ENCODE results near the gene NF2.
"Not testable (repeated sequence)": the region's sequence is repeated elsewhere in the genome, so short reads cannot be mapped to it uniquely, and the experiment has no call there.

NF2 gene

GRCh38 chr22:29603358-29604075 is at the start of gene NF2:
TSS of gene NF2 (plus strand) at chr22:29603633. CDS start at chr22:29603999, 366 bp downstream.
- H3K27ac ChIP-seq: peak within 1 kb of the TSS; percentile 75
- TF ChIP-seq ZFX (IDR thresholded peaks at IDR 0.05; ENCODE audit: borderline replicate concordance): no peak
- TF ChIP-seq CTCF (IDR thresholded peaks at IDR 0.05): peak; percentile 21; the same call in 1 of the 2 replicates

- peak overlapping the region; percentile 88 for H3K27ac ChIP-seq
Measured at GRCh38 chr22:29555065-29555644, 48.3 kb upstream of the NF2 start.

GRCh38 chr22:29559030-29559429 is 44.4 kb upstream of the NF2 start:
- TF ChIP-seq CTCF (IDR thresholded peaks at IDR 0.05) (no peak), ZFX (IDR thresholded peaks at IDR 0.05; ENCODE audit: borderline replicate concordance) (no peak)
- H3K27ac ChIP-seq: no peak overlapping the region

More at GRCh38 chr22:29555065-29555644, 48.3 kb upstream of the NF2 start:
- TF ChIP-seq CTCF (IDR thresholded peaks at IDR 0.05) (no peak), ZFX (IDR thresholded peaks at IDR 0.05; ENCODE audit: borderline replicate concordance) (no peak)

- no peak overlapping the region for H3K27ac ChIP-seq
- TF ChIP-seq ZFX (IDR thresholded peaks at IDR 0.05; ENCODE audit: borderline replicate concordance): no peak
- TF ChIP-seq CTCF (IDR thresholded peaks at IDR 0.05): no peak
Measured at GRCh38 chr22:29559853-29560252, 43.6 kb upstream of the NF2 start.

GRCh38 chr22:29563652-29564460 is 39.6 kb upstream of the NF2 start:
- TF ChIP-seq ZFX (IDR thresholded peaks at IDR 0.05; ENCODE audit: borderline replicate concordance) (no peak), CTCF (IDR thresholded peaks at IDR 0.05) (no peak)
- no peak overlapping the region for H3K27ac ChIP-seq

- H3K27ac ChIP-seq: not testable (repeated sequence)
Measured at GRCh38 chr22:29566513-29566912, 36.9 kb upstream of the NF2 start.

GRCh38 chr22:29567338-29567737 is 36.1 kb upstream of the NF2 start:
- TF ChIP-seq CTCF (IDR thresholded peaks at IDR 0.05) (no peak), ZFX (IDR thresholded peaks at IDR 0.05; ENCODE audit: borderline replicate concordance) (no peak)
- no peak overlapping the region for H3K27ac ChIP-seq
